IMR-90 (cell line): Measurements from ENCODE around the gene GPBAR1. TPM values are rescaled to one million over a fixed set of nuclear protein-coding genes. Genes with fewer than 3 reads are reported as not detected.

Experiments used
- ATAC-seq: fragments of 200-7000 bp; cut with Tn5 transposase; 2 replicates; pipeline ENCODE4 v1.9.1; 2020; ENCODE audit warnings: low read depth, mild to moderate bottlenecking, moderate library complexity
- BruUV-seq: library from RNA; stranded (reverse); fragments of 400-500 nt; replicated peaks from 2 replicates; lab custom pipeline; 2021; lab: Mats Ljungman, UMichigan
- CTCF ChIA-PET: fragments of 300-600 bp; formaldehyde crosslinking; extraction: SDS; loops from one replicate; lab custom pipeline; 2021; ENCODE audit warnings: antibody characterized with exemption; lab: Yijun Ruan, JAX
- POLR2A ChIA-PET: fragments of 300-600 bp; sonication (Branson Sonifier 250); formaldehyde crosslinking; loops from one replicate; lab custom pipeline; 2022; ENCODE audit warnings: antibody characterized with exemption; ENCODE audit not compliant: unreplicated experiment; lab: Charles Lee
- DNase-seq: peaks from one replicate; pipeline ENCODE4 v3.0.0; 2013
- H2AFZ ChIP-seq: replicated peaks from 2 replicates; pipeline ENCODE3; 2013; ENCODE audit warnings: low read length, mild to moderate bottlenecking; ENCODE audit not compliant: poor library complexity
- H2AK5ac ChIP-seq: 2 replicates; pipeline ENCODE4 v1.6.1; 2013; ENCODE audit warnings: low read depth, low read length, inconsistent platforms
- H2AK9ac ChIP-seq: replicated peaks from 2 replicates; pipeline ENCODE3; 2013; ENCODE audit warnings: mild to moderate bottlenecking, low read depth, low read length, moderate library complexity; ENCODE audit not compliant: poor library complexity
- H2BK120ac ChIP-seq: 2 replicates; pipeline ENCODE4 v1.6.1; 2013; ENCODE audit warnings: low read depth, low read length, inconsistent platforms
- H2BK15ac ChIP-seq: 3 replicates; pipeline ENCODE4 v1.6.1; 2013; ENCODE audit warnings: low read depth, low read length, inconsistent platforms
- H2BK20ac ChIP-seq: 2 replicates; pipeline ENCODE4 v1.6.1; 2013; ENCODE audit warnings: low read depth, mild to moderate bottlenecking, inconsistent platforms, low read length, moderate library complexity
- H2BK5ac ChIP-seq: 2 replicates; pipeline ENCODE4 v1.6.1; 2013; ENCODE audit warnings: mild to moderate bottlenecking, low read depth, low read length, inconsistent platforms; ENCODE audit not compliant: poor library complexity, severe bottlenecking
- H3K14ac ChIP-seq: replicated peaks from 2 replicates; pipeline ENCODE4 v1.6.1; 2013; ENCODE audit warnings: low read depth, low read length, inconsistent platforms
- H3K18ac ChIP-seq: 2 replicates; pipeline ENCODE4 v1.6.1; 2013; ENCODE audit warnings: low read depth, low read length, control low read depth
- H3K23ac ChIP-seq: 2 replicates; pipeline ENCODE4 v1.6.1; 2013; ENCODE audit warnings: low read depth, low read length, inconsistent platforms
- H3K27ac ChIP-seq: 2 replicates; pipeline ENCODE4 v1.5.1; 2013; ENCODE audit warnings: mild to moderate bottlenecking, control low read depth, low read length; ENCODE audit not compliant: insufficient read depth
- H3K27me3 ChIP-seq: 2 replicates; pipeline ENCODE4 v1.6.1; 2013; ENCODE audit warnings: low read length; ENCODE audit not compliant: control insufficient read depth, insufficient read depth
- H3K36me3 ChIP-seq: 2 replicates; pipeline ENCODE4 v1.6.1; 2013; ENCODE audit warnings: low read length, mixed read lengths; ENCODE audit not compliant: control insufficient read depth, insufficient read depth
- H3K4ac ChIP-seq: 2 replicates; pipeline ENCODE4 v1.6.1; 2013; ENCODE audit warnings: low read depth, low read length, inconsistent platforms
- H3K4me1 ChIP-seq: 2 replicates; pipeline ENCODE4 v1.6.1; 2013; ENCODE audit warnings: low read length, mixed read lengths; ENCODE audit not compliant: control insufficient read depth, insufficient read depth
- H3K4me2 ChIP-seq: 2 replicates; pipeline ENCODE4 v1.6.1; 2013; ENCODE audit warnings: low read depth, mild to moderate bottlenecking, control low read depth, low read length, moderate library complexity
- H3K4me3 ChIP-seq: 2 replicates; pipeline ENCODE4 v1.5.1; 2013; ENCODE audit warnings: low read depth, mild to moderate bottlenecking, control low read depth, low read length, moderate library complexity; ENCODE audit not compliant: insufficient read depth
- H3K56ac ChIP-seq: 2 replicates; pipeline ENCODE4 v1.6.1; 2013; ENCODE audit warnings: low read length, inconsistent platforms; ENCODE audit not compliant: insufficient read depth; ENCODE audit errors: extremely low read depth
- H3K79me1 ChIP-seq, 2 experiments: 2 replicates each; pipeline ENCODE4 v1.6.1; 2013; ENCODE audit warnings: low read length in 2 of 2, inconsistent platforms in 1 of 2, low read depth in 1 of 2
- H3K9ac ChIP-seq: 2 replicates; pipeline ENCODE4 v1.6.1; 2013; ENCODE audit warnings: low read depth, low read length, control low read depth
- H3K9me1 ChIP-seq: 2 replicates; pipeline ENCODE4 v1.6.1; 2013; ENCODE audit warnings: low read length, inconsistent platforms; ENCODE audit not compliant: insufficient read depth
- H3K9me3 ChIP-seq: 2 replicates; pipeline ENCODE4 v1.6.1; 2013; ENCODE audit warnings: low read length; ENCODE audit not compliant: control insufficient read depth, insufficient read depth
- H4K20me1 ChIP-seq: 2 replicates; pipeline ENCODE4 v1.6.1; 2013; ENCODE audit warnings: low read length, inconsistent platforms; ENCODE audit not compliant: insufficient read depth
- H4K5ac ChIP-seq: 2 replicates; pipeline ENCODE4 v1.6.1; 2013; ENCODE audit warnings: mild to moderate bottlenecking, low read depth, low read length, control low read depth
- H4K8ac ChIP-seq, 2 experiments: 2 replicates each; pipeline ENCODE4 v1.6.1; 2013; ENCODE audit warnings: low read depth in 2 of 2, low read length in 2 of 2, control low read depth in 1 of 2, inconsistent platforms in 1 of 2
- H4K91ac ChIP-seq: 2 replicates; pipeline ENCODE4 v1.6.1; 2013; ENCODE audit warnings: low read depth, low read length, inconsistent platforms; ENCODE audit not compliant: insufficient read depth
- CEBPB ChIP-seq: IDR thresholded peaks from 2 replicates; pipeline ENCODE4 v1.6.1; 2012; ENCODE audit warnings: low read depth, low read length, improper control_type of control experiment
- MXI1 ChIP-seq: IDR thresholded peaks from 2 replicates; pipeline ENCODE4 v1.6.1; 2012; ENCODE audit warnings: low read depth, mild to moderate bottlenecking, low read length, moderate library complexity, borderline replicate concordance
- RFX5 ChIP-seq: IDR thresholded peaks from 2 replicates; pipeline ENCODE4 v1.8.0; 2012; ENCODE audit warnings: low read depth, mild to moderate bottlenecking, low read length, moderate library complexity
- WGBS, 2 experiments: methylation state at CpG; one replicate each; pipeline versions ENCODE4 v1.1.5 to v1.1.7; 2013; ENCODE audit warnings: missing lambda C conversion rate in 2 of 2; ENCODE audit not compliant: insufficient read length in 1 of 2; ENCODE audit errors: extremely low coverage in 2 of 2; 5-methylcytosine and 5-hydroxymethylcytosine counted together
- dilution Hi-C: fragments of 300-500 bp; cut with HindIII; formaldehyde crosslinking; loops from one replicate; pipeline ENCODE4 v1.14.3; 2018; ENCODE audit warnings: low sequenced_read_pairs; ENCODE audit not compliant: unreplicated experiment
- in situ Hi-C: fragments of 300-500 bp; cut with MboI; formaldehyde crosslinking; loops from 3 replicates; pipeline ENCODE4 v1.14.3; 2019; ENCODE audit warnings: low sequenced_read_pairs, inconsistent platforms, mixed read lengths
- intact Hi-C: fragments of 100-400 bp; cut with micrococcal nuclease; formaldehyde crosslinking; loops from 2 replicates; pipeline ENCODE4 v1.10.0; 2022
- polyA plus RNA-seq, 3 experiments: library from polyadenylated mRNA; depleted of rRNA; stranded (reverse); fragments of >200 nt; gene quantifications; 2 replicates each; pipeline ENCODE4 v1.2.3, GENCODE V29; 2012; ENCODE audit warnings: low replicate concordance in 1 of 3
- total RNA-seq: library from RNA; depleted of rRNA; stranded (reverse); fragments of >200 nt; gene quantifications from 2 replicates; pipeline ENCODE4 v1.2.3, GENCODE V29; 2012

Gene GPBAR1
- total and polyA plus RNA-seq, 2 of the 4 experiments (the other 2 are of a cell fraction) = under 0.01 to 0.21 TPM

DNA sequence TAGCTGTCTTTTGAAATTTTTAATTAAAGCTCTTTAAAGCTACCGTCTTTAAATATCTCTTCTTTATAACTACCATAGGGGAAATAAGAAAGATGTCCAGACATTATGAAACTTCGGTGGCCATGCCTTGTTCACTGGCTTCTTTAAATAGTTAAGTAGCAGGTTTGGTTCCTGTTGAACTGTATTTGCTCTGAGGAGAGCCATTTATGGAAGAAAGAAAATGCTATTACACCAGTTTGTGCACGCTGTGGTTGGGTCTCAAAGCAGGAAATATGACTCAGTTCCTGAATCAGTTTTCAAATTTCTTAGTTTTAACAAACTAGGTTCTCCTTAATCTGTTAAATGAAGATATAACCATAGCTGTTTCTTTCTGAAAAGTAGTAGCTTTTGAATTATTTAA, 31.6 kb upstream of the GPBAR1 start:
- Histone ChIP-seq H3K9me3 (no peaks in the 10 kb centered on the region), H2AK9ac (no peak overlapping the region), H3K23ac (peak overlapping the region; percentile 94; the same call in 1 of the 2 replicates), H3K27me3 (no peaks in the 10 kb centered on the region), H4K8ac (peak overlapping the region; percentile 92 to 96; a peak in 2 of 4 replicates), H2AFZ (no peak overlapping the region), H3K4me2 (no peak overlapping the region), H3K4ac (peak overlapping the region; percentile 97; the same call in 1 of the 2 replicates), H2BK20ac (0 out of 2 replicates have a peak overlapping the region, but pooled peaks have one; percentile 22), H3K18ac (peak overlapping the region; percentile 91; the same call in 1 of the 2 replicates), H3K27ac (no peak overlapping the region; the same call in 1 of the 2 replicates), H3K9me1 (peaks cover 10% of the 10 kb centered on the region; the same call in 1 of the 2 replicates), H3K14ac (peak overlapping the region; percentile 98; the same call in 1 of the 2 replicates), H3K36me3 (peaks cover 63% of the 10 kb centered on the region), H2BK15ac (no peak overlapping the region), H4K91ac (no peak overlapping the region; the same call in 1 of the 2 replicates), H2BK5ac (peak overlapping the region; percentile 91), H3K4me1 (peaks cover 11% of the 10 kb centered on the region; the same call in 1 of the 2 replicates), H2BK120ac (peak overlapping the region; percentile 97; the same call in 1 of the 2 replicates), H3K56ac (peak overlapping the region; percentile 93; the same call in 1 of the 2 replicates), H3K79me1 (peaks cover 35 to 53% of the 10 kb centered on the region in 2 experiments), H3K9ac (no peak overlapping the region), H4K5ac (no peak overlapping the region), H2AK5ac (no peak overlapping the region), H3K4me3 (no peak overlapping the region), H4K20me1 (peaks cover 26% of the 10 kb centered on the region; the same call in 1 of the 2 replicates)
- no TSS peak for BruUV-seq
- intact Hi-C loops (loop anchor here (5.0 kb wide), 1 partner anchor 42 kb away; no protein-coding TSS in a partner anchor), in situ Hi-C loops (no loop called here), dilution Hi-C loops (no loop called here)
- peak; percentile 87 for DNase-seq
- CTCF ChIA-PET = no interaction called here
- peak; percentile 90 for ATAC-seq
- TF ChIP-seq MXI1 (no peak), RFX5 (no peak), CEBPB (no peak; the same call in 1 of the 2 replicates)
- POLR2A ChIA-PET = interaction anchor here (1.5 to 1.6 kb wide), 2 partner anchors 13 to 41 kb away, joined by 4 to 6 read pairs; partner anchors contain the start of genes AAMP and PNKD
- WGBS, 2 experiments = no CpG with 5 or more reads among the region's 3 CpGs
